A549 (cell line): ENCODE measurements around the gene LGR4. TPM values are rescaled to one million over a fixed set of nuclear protein-coding genes. Genes with fewer than 3 reads are reported as not detected.
A peak's percentile ranks its signal among the peaks of the same experiment; 100 is the strongest.

ENCODE experiments used
- ATAC-seq, 2 experiments: fragments of 200-7000 bp in 1 of 2; fragments of >200 bp in 1 of 2; cut with Nextera tagmentation in 1 of 2; cut with Tn5 transposase in 1 of 2; 3 replicates each; pipeline versions ENCODE4 v1.8.0 to v1.9.1; 2018 to 2020; ENCODE audit warnings: mild to moderate bottlenecking in 1 of 2, moderate library complexity in 1 of 2
- CTCF ChIA-PET: fragments of 300-600 bp; sonication (Branson Sonifier 250); formaldehyde crosslinking; extraction: SDS; loops from one replicate; lab custom pipeline; 2021; ENCODE audit warnings: antibody characterized with exemption, inconsistent platforms; lab: Yijun Ruan, JAX
- POLR2A ChIA-PET: fragments of 350-600 bp; formaldehyde crosslinking; extraction: SDS; loops from one replicate; lab custom pipeline; 2021; ENCODE audit warnings: antibody characterized with exemption, inconsistent platforms; lab: Yijun Ruan, JAX
- DNase-seq, 2 experiments: peaks; one replicate each; pipeline versions ENCODE4 v3.0.0 to v3.0.0-alpha.2; 2011 to 2016; ENCODE audit warnings: low read depth in 1 of 2, low spot score in 1 of 2
- FAIRE-seq: peaks from 2 replicates; lab custom pipeline; 2011; peaks lifted over from hg19 to GRCh38; lab: Jason Lieb, UNC
- H3K27ac ChIP-seq, 2 experiments: fragments of >200 bp; sonication (Bioruptor Twin); formaldehyde crosslinking; 3 replicates each; pipeline ENCODE4 v1.5.1; 2016 to 2017
- H3K4me1 ChIP-seq: fragments of >200 bp; sonication (Bioruptor Twin); formaldehyde crosslinking; 3 replicates; pipeline ENCODE4 v1.6.1; 2016
- H3K4me2 ChIP-seq: fragments of >200 bp; sonication (Bioruptor Twin); formaldehyde crosslinking; 3 replicates; pipeline ENCODE4 v1.6.1; 2016
- H3K4me3 ChIP-seq: fragments of >200 bp; sonication (Bioruptor Twin); formaldehyde crosslinking; 3 replicates; pipeline ENCODE4 v1.5.1; 2016
- H3K9me3 ChIP-seq: fragments of >200 bp; sonication (Bioruptor Twin); formaldehyde crosslinking; 3 replicates; pipeline ENCODE4 v1.6.1; 2016
- BHLHE40 ChIP-seq: IDR thresholded peaks from 2 replicates; pipeline ENCODE4 v1.6.1; 2012; ENCODE audit warnings: low read depth, low read length, inconsistent platforms
- CEBPB ChIP-seq, 2 experiments: fragments of >200 bp in 1 of 2; sonication (Bioruptor Twin) in 1 of 2; formaldehyde crosslinking in 1 of 2; IDR thresholded peaks; 2 replicates each; pipeline ENCODE4 v1.6.1; 2012 to 2016
- CHD2 ChIP-seq: fragments of 150-350 bp; IDR thresholded peaks from 2 replicates; pipeline ENCODE4 v1.6.1; 2014; ENCODE audit warnings: low read length; ENCODE audit not compliant: partially characterized antibody
- EHMT2 ChIP-seq: fragments of 200-600 bp; sonication (generic); IDR thresholded peaks from 2 replicates; pipeline ENCODE4 v1.6.1; 2016; ENCODE audit warnings: antibody characterized with exemption, low read depth, mild to moderate bottlenecking, moderate library complexity
- ELK1 ChIP-seq: fragments of 150-350 bp; IDR thresholded peaks from 2 replicates; pipeline ENCODE4 v1.6.1; 2014; ENCODE audit warnings: low read depth, mild to moderate bottlenecking, low read length
- EP300 ChIP-seq, 2 experiments: fragments of >200 bp; sonication (Bioruptor Twin); formaldehyde crosslinking; IDR thresholded peaks; 2 replicates in 1 of 2; 3 replicates in 1 of 2; pipeline ENCODE4 v1.6.1; 2016 to 2017
- FOSL2 ChIP-seq, 2 experiments: fragments of 450-650 bp in 1 of 2; fragments of >200 bp in 1 of 2; sonication (Bioruptor Twin) in 1 of 2; formaldehyde crosslinking; IDR thresholded peaks; 2 replicates each; pipeline versions ENCODE4 v1.5.0 to v1.6.1; 2016 to 2020; ENCODE audit warnings: mild to moderate bottlenecking in 1 of 2, moderate library complexity in 1 of 2
- GATA3 ChIP-seq: IDR thresholded peaks from 2 replicates; pipeline ENCODE4 v1.6.1; 2012; ENCODE audit warnings: borderline replicate concordance
- HDAC2 ChIP-seq: fragments of 200-600 bp; sonication (generic); IDR thresholded peaks from 2 replicates; pipeline ENCODE4 v1.6.1; 2016
- HES2 ChIP-seq: fragments of >200 bp; sonication (Bioruptor Twin); formaldehyde crosslinking; IDR thresholded peaks from 2 replicates; pipeline ENCODE4 v1.6.1; 2016
- HEYL ChIP-seq: fragments of 250-450 bp; sonication (Bioruptor Pico); IDR thresholded peaks from 2 replicates; pipeline ENCODE4 v1.8.0; 2021; ENCODE audit warnings: mild to moderate bottlenecking, moderate library complexity
- HOXA7 ChIP-seq: fragments of 250-450 bp; sonication (Bioruptor Pico); IDR thresholded peaks from 2 replicates; pipeline ENCODE4 v1.5.0; 2020; ENCODE audit warnings: mild to moderate bottlenecking, moderate library complexity
- JUN ChIP-seq, 2 experiments: fragments of >200 bp; sonication (Bioruptor Twin); formaldehyde crosslinking; IDR thresholded peaks; 2 replicates in 1 of 2; 3 replicates in 1 of 2; pipeline ENCODE4 v1.6.1; 2016 to 2017
- JUNB ChIP-seq: fragments of >200 bp; sonication (Bioruptor Twin); formaldehyde crosslinking; IDR thresholded peaks from 2 replicates; pipeline ENCODE4 v1.6.1; 2016
- MAFK ChIP-seq: fragments of 450-650 bp; IDR thresholded peaks from 2 replicates; pipeline ENCODE4 v1.6.1; 2014; ENCODE audit not compliant: partially characterized antibody
- MAX ChIP-seq: IDR thresholded peaks from 2 replicates; pipeline ENCODE4 v1.6.1; 2012
- MYC ChIP-seq: IDR thresholded peaks from 2 replicates; pipeline ENCODE4 v1.6.1; 2012; ENCODE audit warnings: mild to moderate bottlenecking, inconsistent platforms, low read length, improper control_type of control experiment, borderline replicate concordance
- NFE2L2 ChIP-seq: fragments of 150-350 bp; conservative IDR thresholded peaks from 2 replicates; pipeline ENCODE4 v1.6.1; 2014; ENCODE audit warnings: low read length
- RAD21 ChIP-seq, 2 experiments: fragments of >200 bp in 1 of 2; sonication (Bioruptor Twin) in 1 of 2; formaldehyde crosslinking in 1 of 2; IDR thresholded peaks in 1 of 2; conservative IDR thresholded peaks in 1 of 2; 2 replicates in 1 of 2; 3 replicates in 1 of 2; pipeline ENCODE4 v1.6.1; 2012 to 2018; ENCODE audit warnings: inconsistent platforms in 1 of 2
- RFX5 ChIP-seq: fragments of 450-650 bp; IDR thresholded peaks from 2 replicates; pipeline ENCODE4 v1.7.1; 2014; ENCODE audit warnings: antibody characterized with exemption, mild to moderate bottlenecking, moderate library complexity
- ZC3H11A ChIP-seq: fragments of 450-650 bp; IDR thresholded peaks from 2 replicates; pipeline ENCODE4 v1.6.1; 2014; ENCODE audit warnings: antibody characterized with exemption, mild to moderate bottlenecking
- WGBS: methylation state at CpG from one replicate; pipeline ENCODE4 v1.1.6; 2017; ENCODE audit errors: missing lambda C conversion rate; 5-methylcytosine and 5-hydroxymethylcytosine counted together
- polyA plus RNA-seq, 4 experiments: library from polyadenylated mRNA; depleted of rRNA in 3 of 4; stranded (reverse); fragments of >200 nt; fragmentation: RNase III in 1 of 4; extraction: RNeasy Plus Mini Kit Qiagen cat#74134 plus additional on column Dnase treatment in 1 of 4; gene quantifications; 2 replicates in 3 of 4; 3 replicates in 1 of 4; pipeline ENCODE4 v1.2.3, GENCODE V29; 2011 to 2017
- TF ChIP-seq, protein P1 (sequence below): fragments of 200-600 bp; sonication (generic); IDR thresholded peaks from 2 replicates; pipeline ENCODE4 v1.6.1; 2016; ENCODE audit warnings: antibody characterized with exemption, mild to moderate bottlenecking, moderate library complexity
- TF ChIP-seq, protein P2 (sequence below): fragments of >200 bp; sonication (Bioruptor Twin); formaldehyde crosslinking; IDR thresholded peaks from 3 replicates; pipeline ENCODE4 v1.5.1; 2016

LGR4 gene
- polyA plus RNA-seq, 2 of the 4 experiments (the other 2 are of a cell fraction), result 41.2 to 130 TPM

DNA sequence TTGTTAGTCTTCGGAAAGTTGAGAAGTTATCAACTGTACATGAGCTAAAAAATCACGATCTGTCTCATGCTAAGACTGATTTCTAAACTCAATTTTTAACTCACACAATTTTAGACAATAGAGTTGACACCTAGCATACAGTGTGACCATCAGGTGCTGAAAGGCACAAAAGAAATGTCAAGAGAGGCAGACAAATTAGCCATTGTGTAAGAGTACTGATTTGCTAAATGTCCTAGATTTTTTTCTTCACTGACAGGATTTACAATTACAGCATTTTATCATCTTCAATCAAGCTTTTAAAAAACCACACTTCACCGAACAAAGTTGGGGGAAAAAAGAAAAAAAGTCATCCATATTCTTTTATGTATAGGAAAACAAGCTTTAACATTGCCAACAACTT lies 7.0 kb downstream of the LGR4 start (continued):
- TF ChIP-seq, protein P1, sequence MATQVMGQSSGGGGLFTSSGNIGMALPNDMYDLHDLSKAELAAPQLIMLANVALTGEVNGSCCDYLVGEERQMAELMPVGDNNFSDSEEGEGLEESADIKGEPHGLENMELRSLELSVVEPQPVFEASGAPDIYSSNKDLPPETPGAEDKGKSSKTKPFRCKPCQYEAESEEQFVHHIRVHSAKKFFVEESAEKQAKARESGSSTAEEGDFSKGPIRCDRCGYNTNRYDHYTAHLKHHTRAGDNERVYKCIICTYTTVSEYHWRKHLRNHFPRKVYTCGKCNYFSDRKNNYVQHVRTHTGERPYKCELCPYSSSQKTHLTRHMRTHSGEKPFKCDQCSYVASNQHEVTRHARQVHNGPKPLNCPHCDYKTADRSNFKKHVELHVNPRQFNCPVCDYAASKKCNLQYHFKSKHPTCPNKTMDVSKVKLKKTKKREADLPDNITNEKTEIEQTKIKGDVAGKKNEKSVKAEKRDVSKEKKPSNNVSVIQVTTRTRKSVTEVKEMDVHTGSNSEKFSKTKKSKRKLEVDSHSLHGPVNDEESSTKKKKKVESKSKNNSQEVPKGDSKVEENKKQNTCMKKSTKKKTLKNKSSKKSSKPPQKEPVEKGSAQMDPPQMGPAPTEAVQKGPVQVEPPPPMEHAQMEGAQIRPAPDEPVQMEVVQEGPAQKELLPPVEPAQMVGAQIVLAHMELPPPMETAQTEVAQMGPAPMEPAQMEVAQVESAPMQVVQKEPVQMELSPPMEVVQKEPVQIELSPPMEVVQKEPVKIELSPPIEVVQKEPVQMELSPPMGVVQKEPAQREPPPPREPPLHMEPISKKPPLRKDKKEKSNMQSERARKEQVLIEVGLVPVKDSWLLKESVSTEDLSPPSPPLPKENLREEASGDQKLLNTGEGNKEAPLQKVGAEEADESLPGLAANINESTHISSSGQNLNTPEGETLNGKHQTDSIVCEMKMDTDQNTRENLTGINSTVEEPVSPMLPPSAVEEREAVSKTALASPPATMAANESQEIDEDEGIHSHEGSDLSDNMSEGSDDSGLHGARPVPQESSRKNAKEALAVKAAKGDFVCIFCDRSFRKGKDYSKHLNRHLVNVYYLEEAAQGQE, result no peak

- POLR2A ChIA-PET, result interaction anchor here (0.5 to 2.9 kb wide), 3 partner anchors 8 to 109 kb away, joined by 4 to 12 read pairs (median 5); partner anchors contain the start of gene LGR4
- H3K4me1 ChIP-seq, result peaks cover 87% of the 10 kb centered on the region
- no peak for TF ChIP-seq MYC
- no peak for TF ChIP-seq EP300 (IDR thresholded peaks at IDR 0.05)
- peak; percentile 86 for TF ChIP-seq MAFK
Measured at GRCh38 chr11:27464909-27465308, 7.7 kb downstream of the LGR4 start.

GRCh38 chr11:27464289-27464696 lies 8.3 kb downstream of the LGR4 start:
- Histone ChIP-seq H3K4me2 (peak overlapping the region; percentile 79), H3K27ac (peak overlapping the region; percentile 85 to 98), H3K4me1 (peaks cover 94% of the 10 kb centered on the region), H3K9me3 (no peaks in the 10 kb centered on the region), H3K4me3 (no peak overlapping the region; the same call in 2 of the 3 replicates)
- ATAC-seq (peak; percentile 75 to 85), FAIRE-seq (no peak), DNase-seq (peak in 1 of 2 experiments; percentile 79)
- ChIA-PET POLR2A (interaction anchor here (0.5 to 2.9 kb wide), 3 partner anchors 9 to 109 kb away, joined by 4 to 12 read pairs (median 5); partner anchors contain the start of gene LGR4), CTCF (interaction anchor here (1.2 to 2.6 kb wide), 4 partner anchors 12 to 81 kb away, joined by 5 to 9 read pairs (median 6); no protein-coding TSS in a partner anchor)
- WGBS, result 0% methylated on average over 2 of the region's 2 CpGs
- TF ChIP-seq FOSL2 (IDR thresholded peaks at IDR 0.05) (no peak), FOSL2 (CRISPR knock-in tag; IDR thresholded peaks at IDR 0.05) (peak; percentile 60), CHD2 (no peak), GATA3 (peak; percentile 86), BHLHE40 (peak; percentile 40; the same call in 1 of the 2 replicates), EHMT2 (no peak), EP300 (IDR thresholded peaks at IDR 0.05) (peak; percentile 44 to 74; a peak in 3 of 5 replicates), JUNB (peak; percentile 36; the same call in 1 of the 2 replicates), HOXA7 (CRISPR knock-in tag) (no peak), MAX (peak; percentile 65), HES2 (peak; percentile 54; the same call in 1 of the 2 replicates), HEYL (CRISPR knock-in tag) (no peak), JUN (IDR thresholded peaks at IDR 0.05) (peak; percentile 55 to 59; a peak in 3 of 5 replicates), RFX5 (no peak), CEBPB (IDR thresholded peaks at IDR 0.05) (peak; percentile 49 to 86; a peak in 3 of 4 replicates), RAD21 (conservative IDR thresholded peaks at IDR 0.05 in 1 of 2, IDR thresholded peaks at IDR 0.05 in 1 of 2) (0 out of 5 replicates have a peak, but pooled peaks of 1 of the 2 experiments have one; percentile 11), NFE2L2 (no peak), ZC3H11A (no peak), ELK1 (no peak), HDAC2 (no peak)
- TF ChIP-seq, protein P2, sequence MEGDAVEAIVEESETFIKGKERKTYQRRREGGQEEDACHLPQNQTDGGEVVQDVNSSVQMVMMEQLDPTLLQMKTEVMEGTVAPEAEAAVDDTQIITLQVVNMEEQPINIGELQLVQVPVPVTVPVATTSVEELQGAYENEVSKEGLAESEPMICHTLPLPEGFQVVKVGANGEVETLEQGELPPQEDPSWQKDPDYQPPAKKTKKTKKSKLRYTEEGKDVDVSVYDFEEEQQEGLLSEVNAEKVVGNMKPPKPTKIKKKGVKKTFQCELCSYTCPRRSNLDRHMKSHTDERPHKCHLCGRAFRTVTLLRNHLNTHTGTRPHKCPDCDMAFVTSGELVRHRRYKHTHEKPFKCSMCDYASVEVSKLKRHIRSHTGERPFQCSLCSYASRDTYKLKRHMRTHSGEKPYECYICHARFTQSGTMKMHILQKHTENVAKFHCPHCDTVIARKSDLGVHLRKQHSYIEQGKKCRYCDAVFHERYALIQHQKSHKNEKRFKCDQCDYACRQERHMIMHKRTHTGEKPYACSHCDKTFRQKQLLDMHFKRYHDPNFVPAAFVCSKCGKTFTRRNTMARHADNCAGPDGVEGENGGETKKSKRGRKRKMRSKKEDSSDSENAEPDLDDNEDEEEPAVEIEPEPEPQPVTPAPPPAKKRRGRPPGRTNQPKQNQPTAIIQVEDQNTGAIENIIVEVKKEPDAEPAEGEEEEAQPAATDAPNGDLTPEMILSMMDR, result no peak

More at GRCh38 chr11:27464909-27465308, 7.7 kb downstream of the LGR4 start:
- Histone ChIP-seq H3K9me3 (no peaks in the 10 kb centered on the region), H3K27ac (peak overlapping the region; percentile 85 to 98), H3K4me3 (peak overlapping the region; percentile 11; the same call in 1 of the 3 replicates), H3K4me2 (peak overlapping the region; percentile 79)
- no peak for DNase-seq
- 18% methylated on average over 2 of the region's 2 CpGs for WGBS
- CTCF ChIA-PET, result interaction anchor here (0.6 to 2.6 kb wide), 7 partner anchors 13 to 281 kb away, joined by 3 to 9 read pairs (median 5); no protein-coding TSS in a partner anchor
- no peak for FAIRE-seq
- ATAC-seq, result no peak
